PC-3 (cell line): ENCODE data around the gene GABBR1.

Experiments used
- EZH2 ChIP-seq: fragments of 300-600 bp; sonication (generic); IDR thresholded peaks from one replicate; pipeline ENCODE4 v1.6.1; 2017; ENCODE audit warnings: antibody characterized with exemption, mild to moderate bottlenecking, low read length; ENCODE audit not compliant: unreplicated experiment
- TF ChIP-seq, protein P1 (sequence below): fragments of 300-600 bp; sonication (generic); conservative IDR thresholded peaks from 2 replicates; pipeline ENCODE4 v1.5.1; 2017; ENCODE audit warnings: antibody characterized with exemption, low read depth, mild to moderate bottlenecking, low read length

DNA sequence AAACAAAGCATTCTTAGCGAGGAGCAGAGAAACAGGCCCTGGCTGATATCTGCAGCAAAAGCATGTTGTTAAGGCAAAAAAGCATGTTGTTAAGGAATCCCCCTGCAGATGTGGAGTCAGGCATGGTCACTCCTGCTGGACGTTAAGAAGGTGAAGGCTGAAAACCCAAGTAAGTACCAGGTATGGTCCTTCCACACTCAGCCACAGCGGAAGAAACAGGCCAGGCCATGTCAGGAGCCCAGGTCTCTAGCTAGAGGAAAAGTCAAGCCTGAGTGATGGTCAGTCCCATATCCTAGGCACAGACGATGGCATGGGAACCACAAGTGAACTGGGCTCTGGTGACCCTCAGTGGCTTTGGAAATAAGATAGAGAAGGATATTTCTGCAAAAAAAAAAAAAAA lies 112.8 kb downstream of the GABBR1 start:
- TF ChIP-seq, protein P1, sequence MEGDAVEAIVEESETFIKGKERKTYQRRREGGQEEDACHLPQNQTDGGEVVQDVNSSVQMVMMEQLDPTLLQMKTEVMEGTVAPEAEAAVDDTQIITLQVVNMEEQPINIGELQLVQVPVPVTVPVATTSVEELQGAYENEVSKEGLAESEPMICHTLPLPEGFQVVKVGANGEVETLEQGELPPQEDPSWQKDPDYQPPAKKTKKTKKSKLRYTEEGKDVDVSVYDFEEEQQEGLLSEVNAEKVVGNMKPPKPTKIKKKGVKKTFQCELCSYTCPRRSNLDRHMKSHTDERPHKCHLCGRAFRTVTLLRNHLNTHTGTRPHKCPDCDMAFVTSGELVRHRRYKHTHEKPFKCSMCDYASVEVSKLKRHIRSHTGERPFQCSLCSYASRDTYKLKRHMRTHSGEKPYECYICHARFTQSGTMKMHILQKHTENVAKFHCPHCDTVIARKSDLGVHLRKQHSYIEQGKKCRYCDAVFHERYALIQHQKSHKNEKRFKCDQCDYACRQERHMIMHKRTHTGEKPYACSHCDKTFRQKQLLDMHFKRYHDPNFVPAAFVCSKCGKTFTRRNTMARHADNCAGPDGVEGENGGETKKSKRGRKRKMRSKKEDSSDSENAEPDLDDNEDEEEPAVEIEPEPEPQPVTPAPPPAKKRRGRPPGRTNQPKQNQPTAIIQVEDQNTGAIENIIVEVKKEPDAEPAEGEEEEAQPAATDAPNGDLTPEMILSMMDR, result no peak
- TF ChIP-seq EZH2, result no peak
